ENCODE data around the gene CHEK1.

CHEK1 gene

DNA sequence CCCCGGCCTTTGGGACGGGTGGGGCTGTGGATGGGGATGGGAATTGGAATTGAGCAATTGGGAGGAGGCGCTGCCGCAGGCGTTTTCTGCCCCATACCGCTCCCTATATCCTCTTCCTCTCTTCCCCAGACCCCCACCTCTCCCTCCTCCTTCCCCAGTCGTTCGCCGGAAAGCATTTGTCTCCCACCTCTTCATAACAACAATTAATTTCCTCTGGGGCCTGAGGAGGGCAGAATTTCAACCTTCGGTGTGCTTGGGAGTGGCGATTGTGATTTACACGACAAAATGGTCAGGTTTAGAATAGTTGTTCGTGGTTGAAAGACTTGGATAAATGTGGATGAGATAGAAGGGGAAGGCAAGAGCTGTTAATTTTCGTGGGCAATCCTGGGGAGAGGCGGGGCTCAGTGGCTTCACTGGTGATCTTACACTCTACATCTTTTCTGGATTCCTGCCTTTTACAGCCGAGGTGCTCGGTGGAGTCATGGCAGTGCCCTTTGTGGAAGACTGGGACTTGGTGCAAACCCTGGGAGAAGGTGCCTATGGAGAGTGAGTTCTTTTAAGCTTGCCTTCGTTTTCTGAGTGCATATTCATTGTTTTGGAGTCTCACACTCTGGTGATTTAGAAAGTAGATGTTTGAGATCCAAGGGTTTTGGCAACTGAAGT, 1.5 kb downstream of the CHEK1 start:
- DNase-seq, result peak; percentile 85 to 88

DNA sequence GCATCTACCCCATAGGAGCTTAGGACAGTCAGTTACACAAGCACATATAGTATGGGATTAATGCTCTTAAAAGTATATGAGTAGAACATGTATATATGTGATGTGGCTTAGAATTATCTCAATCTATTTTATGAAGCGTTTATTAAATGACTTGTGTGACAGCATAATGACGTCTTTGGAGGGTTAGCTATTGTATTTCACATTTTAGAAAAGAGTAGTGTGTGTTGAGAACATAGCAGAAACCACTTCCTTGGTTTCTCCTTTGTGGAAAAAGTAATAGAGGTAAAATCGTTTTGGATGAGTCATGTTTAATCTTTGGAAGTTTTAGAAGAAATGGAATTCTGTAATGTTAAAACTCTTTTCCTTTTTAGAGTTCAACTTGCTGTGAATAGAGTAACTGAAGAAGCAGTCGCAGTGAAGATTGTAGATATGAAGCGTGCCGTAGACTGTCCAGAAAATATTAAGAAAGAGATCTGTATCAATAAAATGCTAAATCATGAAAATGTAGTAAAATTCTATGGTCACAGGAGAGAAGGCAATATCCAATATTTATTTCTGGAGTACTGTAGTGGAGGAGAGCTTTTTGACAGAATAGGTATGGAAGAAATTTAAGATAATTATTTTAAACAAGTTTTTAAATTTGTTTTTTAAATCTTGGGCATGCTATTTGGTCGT, 2.4 kb downstream of the CHEK1 start:
- DNase-seq, result no peak

DNA sequence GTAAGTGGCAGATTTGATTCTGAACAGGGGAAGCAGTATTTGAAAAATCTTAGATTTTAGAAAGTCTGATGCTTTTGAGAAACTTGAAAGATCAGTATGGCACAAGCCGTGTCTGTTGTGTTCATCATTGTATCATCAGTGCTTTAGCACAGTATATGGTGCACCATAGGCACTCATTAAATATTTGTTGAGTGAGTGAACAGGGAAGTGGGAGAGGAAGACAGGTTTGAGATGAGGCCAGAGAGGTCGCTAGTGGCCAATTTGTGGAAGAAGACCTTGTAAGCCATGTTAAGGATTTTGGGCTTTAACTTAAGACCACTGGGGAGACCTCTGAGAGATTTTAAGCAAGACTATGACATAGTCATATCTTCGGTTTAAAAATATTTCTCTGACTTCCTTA, 12.9 kb downstream of the CHEK1 start:
- DNase-seq, result no peak

DNA sequence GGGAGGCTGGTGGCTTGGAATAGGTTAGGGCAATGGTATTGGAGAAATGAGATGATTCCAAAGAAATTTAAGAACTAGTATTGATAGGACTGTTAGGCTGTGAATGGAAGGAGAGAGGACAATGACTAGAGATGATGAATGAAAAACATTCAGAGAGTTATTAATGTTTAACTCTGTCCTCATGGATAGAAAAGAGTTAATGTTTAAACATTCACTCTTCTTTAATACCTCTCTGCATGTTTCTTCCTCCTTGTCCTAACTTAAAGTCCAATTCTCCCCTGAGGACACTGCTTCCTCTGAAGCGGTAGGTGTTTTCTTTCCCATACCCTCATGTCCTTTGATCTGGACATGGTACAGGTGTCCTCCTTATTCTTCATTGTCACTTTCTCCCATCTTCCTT, 13.4 kb downstream of the CHEK1 start:
- DNase-seq, result no peak

DNA sequence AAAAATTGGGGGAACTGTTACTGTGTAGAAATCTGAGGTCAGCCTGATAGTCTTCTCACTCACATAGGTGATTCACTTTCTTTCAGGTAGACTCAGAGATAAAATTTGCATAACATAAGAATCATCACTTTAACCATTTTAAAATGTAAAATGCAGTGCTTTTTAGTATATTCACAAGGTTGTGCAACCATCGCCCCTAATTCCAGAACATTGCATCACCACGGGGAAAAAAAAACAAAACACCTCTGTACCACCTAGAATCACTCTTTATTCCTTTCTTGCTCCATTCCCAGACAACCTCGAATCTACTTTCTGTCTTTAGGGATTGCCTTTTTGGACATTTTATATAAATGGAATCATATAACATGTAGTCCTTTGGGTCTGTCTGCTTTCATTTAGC, 20.9 kb downstream of the CHEK1 start:
- no peak for DNase-seq

DNA sequence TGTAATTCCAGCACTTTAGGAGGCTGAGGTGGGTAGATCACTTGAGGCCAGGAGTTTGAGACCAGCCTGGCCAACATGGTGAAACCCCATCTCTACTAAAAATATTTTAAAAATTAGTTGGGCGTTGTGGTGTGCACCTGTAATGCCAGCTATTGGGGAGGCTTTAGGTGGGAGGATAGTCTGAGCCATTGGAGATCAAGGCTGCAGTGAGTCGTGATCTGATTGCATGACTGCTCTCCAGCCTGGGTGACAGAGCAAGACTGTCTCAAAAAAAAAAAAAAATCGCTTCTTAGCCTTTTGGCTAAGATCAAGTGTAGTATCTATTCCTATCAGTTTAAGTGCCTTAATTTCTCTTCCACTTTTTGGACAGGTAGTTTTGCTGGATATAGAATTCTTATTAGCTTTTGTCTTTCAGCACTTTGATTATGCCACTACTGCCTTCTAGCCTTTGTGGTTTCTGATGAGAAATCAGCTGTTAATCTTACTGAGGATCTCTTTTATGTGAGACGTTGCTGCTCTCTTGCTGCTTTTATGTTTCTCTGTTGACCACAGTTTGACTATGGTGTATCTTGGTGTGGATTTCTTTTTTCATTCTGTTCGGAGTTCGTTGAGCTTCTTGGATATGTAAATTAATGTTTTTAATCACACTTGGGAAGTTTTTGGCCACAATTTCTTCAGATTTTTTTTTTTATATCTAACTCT, 24.7 kb downstream of the CHEK1 start:
- DNase-seq, result no peak

DNA sequence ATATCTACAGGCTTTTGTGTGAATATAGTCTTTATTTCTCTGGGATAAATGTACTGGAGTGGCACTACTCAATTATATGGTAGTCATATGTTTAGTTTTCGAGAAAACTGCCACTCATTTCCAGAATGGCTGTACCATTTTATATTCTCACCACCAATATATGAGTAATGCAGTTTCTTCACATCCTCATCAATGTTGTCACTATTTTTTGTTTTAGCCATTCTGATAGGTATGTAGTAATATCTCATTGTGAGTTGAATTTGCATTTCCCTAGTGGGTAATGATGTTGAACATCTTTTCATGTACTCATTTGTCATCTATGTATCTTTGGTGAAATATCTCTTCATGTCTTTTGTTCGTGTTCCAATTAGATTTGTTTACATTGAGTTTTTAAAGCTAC, 37.7 kb downstream of the CHEK1 start:
- no peak for DNase-seq

DNA sequence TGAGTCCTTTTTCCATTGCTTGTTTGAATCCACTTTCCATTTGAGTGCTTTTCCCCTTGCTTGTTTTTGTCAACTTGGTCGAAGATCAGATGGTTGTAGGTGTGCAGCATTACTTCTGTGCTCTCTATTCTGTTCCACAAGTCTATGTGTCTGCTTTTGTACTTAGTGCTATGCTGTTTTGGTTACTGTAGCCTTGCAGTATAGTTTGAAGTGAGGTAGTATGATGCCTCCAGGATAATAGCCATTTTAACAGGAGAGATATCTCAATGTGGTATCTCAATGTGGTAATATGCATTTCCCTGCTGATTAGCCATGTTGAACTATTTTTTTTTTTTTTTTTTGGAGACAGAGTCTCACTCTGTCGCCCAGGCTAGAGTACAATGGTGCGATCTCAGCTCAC, 38.9 kb downstream of the CHEK1 start:
- DNase-seq, result no peak

DNA sequence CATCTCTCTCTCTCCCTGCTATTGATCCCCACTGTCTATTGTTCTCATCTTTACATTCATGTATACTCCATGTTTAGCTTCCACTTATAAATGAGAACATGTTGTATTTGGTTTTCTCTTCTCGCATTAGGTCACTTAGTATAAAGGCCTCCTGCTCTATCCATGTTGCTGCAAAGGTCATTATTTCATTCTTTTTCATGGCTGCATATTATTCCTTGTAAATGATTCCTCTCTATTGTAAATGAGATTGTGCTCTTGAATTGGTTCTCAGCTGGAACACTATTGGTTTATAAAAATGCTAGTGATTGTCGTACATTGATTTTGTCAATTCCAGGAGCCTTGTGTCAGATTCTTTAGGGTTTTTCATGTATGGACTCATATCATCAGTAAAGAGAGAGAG, 42.2 kb downstream of the CHEK1 start:
- DNase-seq, result no peak

DNA sequence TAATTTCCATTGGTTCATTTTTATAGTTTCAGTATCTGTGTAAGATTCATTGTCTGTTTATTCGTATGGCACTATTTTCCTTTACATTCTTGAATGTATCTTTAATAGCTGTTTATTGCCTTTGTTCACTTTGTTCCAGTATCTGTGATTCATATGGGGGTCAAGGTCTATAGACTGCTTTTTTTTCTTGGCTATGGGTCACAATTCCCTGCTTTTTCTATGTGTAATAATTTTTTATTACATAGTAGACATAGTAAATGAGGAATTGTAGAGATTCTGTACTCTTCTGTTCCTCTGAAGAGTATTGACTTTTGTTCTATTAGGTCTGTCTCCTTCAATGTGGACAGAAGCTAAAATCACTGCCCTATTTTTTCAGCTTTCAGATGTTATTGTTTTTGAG, 45.2 kb downstream of the CHEK1 start:
- DNase-seq, result no peak

DNA sequence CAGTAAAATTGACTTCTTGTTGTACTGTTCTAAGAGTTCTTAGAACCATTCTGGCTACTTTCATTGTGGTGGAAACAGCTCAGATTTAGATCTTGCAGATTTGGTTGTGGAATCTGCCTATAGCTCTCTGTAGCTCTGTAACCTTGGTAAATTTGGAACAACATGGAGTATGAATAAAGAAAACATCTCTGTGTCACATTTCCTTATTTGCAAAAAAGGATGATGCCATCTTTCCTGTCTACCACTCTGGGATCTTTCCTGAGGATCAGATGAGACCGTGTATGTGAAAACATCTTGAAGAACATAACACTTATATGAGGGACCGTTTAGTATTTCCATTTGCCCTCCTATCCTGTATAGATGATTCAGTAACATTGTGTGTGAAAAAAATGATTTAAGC, 46.6 kb downstream of the CHEK1 start:
- DNase-seq, result no peak

DNA sequence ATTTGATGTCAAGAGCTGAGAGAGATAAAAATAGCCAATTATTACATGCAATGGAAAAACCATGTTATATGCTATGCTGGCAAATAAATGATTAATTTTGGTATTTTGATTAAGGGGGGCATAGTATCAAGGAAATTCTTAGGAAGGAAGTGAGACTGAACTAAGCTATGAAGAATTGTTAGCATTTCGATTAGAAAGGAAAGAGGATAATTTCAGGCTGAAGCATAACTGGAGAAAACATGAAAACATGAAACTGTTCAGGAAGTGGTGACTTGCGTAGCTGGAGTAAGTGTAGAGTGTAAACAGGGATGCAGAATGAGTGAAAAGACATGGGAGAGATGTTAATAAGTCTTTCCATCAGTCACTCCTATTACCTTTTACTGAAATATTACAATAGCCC, 49.2 kb downstream of the CHEK1 start:
- DNase-seq, result no peak

DNA sequence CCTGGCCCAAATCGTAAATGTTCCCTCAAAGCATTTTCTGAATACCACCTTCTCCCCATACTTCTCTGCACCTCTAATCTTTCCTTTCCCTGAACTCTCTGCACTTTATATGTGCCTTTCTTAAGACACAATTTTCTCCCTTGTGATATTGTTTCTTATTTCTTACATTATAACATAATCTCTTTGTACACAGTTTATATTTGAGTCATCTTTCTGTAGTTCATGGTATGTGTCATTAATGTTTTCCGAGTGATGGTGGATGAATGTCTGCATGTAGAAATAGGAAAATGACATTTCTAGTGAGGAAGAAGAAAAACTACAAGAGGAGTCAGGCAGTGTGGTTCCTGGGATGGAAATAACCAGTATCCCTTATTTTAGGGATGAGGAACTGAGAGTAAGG, 50.2 kb downstream of the CHEK1 start:
- no peak for DNase-seq

DNA sequence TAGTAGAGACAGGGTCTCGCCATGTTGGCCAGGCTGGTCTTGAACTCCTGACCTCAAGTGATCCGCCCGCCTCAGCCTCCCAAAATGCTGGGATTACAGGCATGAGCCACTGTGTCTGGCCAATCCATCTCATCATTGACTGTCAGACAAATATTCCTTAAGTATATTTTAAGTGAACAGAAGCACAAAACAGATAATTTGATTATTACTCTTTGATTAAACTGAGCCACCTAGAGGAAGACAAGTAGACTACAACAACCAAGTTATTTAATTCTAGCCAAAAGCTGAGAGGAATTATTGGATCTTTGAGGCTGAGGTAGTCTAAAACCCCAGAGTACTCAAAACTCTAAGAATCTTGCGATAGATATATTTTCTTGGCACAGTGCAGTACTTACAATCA, 54.4 kb downstream of the CHEK1 start:
- peak; percentile 27 to 47 for DNase-seq

DNA sequence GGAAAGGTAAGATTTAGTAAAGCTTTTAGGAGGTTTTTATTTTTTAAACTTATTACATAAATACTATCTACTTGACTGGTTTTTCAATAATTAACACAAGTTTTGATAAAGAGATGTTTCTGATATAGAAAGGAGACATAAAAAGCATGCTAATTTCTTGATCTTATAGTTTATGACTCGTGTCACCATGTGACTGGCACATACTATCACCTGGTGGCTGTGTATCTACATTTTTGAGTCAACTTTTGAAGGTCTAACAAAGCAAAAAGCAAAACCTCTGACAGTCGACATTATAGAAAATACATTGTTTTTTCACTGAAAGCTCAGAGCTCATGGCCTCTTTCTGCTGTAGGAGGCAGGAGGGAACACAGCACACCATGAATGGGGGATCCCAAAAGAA, 54.9 kb downstream of the CHEK1 start:
- no peak for DNase-seq

DNA sequence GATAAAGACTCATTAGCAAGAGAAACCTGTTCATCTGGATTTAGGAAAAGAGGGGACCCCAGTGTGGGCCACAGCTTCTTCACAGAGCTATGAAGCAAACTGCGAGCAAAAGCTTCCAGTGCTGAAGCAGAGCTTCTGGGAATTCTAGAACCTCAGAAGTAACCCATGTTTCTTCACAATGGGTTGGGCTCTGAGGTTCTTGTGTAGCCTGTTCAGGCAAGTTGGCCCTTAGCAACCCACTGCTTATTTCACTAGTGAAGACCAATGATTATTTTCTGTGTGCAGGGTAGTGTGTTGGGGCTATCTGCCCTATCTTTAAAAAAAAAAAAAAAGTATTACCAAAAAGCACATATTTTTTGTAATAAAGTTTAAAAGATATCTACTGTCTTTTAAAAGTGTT, 55.8 kb downstream of the CHEK1 start, which contains the start of gene ACRV1:
Gene ACRV1, minus strand, starts transcription at position 101 of the 400 bp plus-strand sequence. Its CDS starts 67 bp downstream, at position 34.
- DNase-seq, result no peak

DNA sequence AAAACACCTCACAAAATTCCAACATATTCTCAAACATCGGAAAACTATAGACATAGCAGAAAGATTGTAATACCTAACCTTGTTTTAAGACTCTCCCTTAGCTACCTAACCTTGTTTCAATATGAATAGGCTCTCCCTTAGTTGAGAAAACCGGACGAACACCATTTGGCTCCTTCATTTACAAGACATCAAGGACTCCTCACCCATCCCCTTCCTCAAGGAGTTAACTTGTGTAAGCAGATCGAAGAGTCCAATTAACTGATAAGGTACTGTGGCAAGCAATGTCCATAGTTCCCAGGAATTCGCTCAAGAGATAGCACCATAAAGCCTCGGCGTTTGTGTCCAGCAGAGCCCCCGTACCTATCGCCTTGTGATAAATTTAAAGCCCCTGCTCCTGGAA, 60.3 kb downstream of the CHEK1 start:
- DNase-seq, result no peak

DNA sequence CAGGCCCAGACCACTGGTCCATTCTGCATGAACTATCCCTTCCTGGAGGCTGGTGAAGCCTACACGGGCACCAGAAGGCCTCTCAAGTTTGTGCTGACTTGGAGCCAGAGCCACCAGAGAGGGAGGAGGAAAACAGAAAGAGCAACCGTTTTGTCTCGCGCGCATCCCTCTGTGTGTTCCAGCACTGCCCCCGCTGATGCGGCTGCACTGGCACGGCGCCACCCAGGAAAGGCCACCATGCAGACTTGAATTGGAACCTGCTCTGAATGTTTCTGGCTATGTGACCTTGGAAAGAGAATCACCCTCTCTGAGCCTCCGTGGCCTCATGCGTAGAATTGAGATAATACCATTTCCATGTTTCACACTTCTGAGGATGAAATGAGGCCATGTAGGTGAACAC, 63.1 kb downstream of the CHEK1 start:
- DNase-seq, result no peak

DNA sequence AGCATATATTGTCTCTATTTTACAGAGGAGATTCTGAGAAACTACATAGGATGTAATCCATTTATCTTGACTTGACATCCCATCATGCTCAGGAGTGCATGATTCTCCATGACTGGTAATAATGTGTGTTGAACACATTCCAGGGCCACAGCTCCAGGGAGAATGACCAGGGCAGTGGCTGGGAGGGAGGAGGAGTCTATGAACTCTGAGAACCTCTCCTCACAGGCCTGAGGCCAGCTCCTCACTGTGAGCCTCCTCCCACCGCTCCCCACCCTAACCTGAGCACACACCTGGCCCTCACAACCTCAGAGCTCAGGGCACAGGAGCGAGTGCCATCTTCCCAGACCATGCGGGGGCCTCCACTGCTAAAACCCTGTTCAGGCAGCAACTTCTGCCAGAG, 63.7 kb downstream of the CHEK1 start:
- no peak for DNase-seq

DNA sequence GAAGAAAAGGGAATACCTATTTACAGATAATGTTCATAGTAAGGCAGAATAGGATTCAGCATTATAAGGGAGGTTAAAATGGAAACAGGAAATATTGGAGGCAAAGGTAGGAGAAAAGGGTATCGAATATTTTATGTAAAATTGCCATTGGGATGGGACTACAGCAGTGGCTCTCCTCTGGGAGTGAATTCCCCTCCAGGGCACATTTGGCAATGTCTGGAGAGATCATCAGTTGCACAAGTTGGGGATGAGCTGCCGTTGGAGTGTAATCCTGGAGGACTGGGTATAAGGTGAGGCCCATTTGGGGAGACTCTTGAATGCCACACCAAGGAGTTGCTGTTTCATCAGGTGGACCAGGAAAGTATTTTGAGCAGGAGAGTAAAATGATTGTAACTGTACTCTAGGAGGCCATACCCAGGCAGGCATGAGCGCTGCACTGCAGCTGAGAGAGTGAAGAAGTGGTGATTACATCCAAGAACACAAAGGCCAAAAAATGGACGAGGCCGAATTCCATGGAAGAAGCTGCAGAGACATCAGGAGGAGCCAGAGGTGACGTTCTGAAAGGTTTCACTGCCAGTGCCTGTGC, 64.4 kb downstream of the CHEK1 start:
- DNase-seq, result no peak

DNA sequence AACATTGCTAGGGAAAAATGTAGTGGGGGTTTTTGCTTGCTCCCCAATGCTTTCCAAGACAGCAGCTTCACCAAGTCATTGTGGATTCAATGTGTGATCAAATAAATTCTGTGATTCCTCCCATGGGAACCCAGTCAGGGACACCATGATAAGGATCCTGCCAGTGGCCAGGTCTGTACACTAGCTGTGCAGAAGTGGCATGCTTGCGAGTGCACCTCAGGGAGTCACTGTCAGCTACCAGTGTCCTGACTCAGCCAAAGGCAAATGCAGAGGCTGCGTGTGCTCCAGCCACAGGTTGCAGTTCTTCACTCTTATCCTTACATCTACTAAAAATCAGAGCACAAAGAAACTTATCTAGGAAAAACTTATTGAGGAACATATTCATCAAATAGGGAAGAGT, 65.0 kb downstream of the CHEK1 start:
- DNase-seq, result no peak

DNA sequence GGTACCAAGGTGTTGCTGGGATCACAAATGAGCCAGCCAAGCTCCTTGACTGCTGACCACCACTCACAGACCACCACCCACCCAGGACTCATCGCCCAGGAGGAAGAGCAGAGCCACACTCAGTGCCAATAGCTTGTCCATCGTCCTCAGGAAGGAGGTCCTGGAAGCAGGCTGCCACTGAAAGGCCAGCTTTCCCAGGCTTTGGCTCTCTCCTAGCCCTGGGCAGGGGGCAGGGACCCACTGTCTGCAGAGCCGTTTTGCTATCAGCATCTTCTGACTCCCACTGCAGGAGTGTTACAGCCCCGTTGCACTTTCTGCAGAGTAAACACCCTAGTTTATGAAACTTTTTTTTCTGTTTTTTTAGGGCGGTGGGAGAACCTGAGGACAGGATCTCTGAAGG, 67.9 kb downstream of the CHEK1 start:
- no peak for DNase-seq

DNA sequence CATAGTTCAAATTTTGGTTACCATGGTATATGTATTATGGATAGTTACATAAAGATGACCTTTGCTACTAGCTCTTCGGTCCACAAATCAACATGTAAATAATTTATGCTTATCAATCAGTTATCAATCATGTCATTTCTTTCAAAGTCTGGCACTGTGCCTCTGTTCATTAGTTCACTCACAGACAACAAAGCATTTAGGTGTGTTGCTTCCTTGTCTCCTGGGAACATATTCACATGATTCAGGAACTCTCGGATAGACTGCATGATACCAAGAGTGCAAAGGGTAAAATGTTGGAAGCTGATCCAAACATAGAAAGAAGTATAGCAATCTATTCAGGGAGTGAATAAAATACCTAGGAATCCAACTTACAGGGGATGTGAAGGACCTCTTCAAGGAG, 70.0 kb downstream of the CHEK1 start:
- DNase-seq, result no peak

DNA sequence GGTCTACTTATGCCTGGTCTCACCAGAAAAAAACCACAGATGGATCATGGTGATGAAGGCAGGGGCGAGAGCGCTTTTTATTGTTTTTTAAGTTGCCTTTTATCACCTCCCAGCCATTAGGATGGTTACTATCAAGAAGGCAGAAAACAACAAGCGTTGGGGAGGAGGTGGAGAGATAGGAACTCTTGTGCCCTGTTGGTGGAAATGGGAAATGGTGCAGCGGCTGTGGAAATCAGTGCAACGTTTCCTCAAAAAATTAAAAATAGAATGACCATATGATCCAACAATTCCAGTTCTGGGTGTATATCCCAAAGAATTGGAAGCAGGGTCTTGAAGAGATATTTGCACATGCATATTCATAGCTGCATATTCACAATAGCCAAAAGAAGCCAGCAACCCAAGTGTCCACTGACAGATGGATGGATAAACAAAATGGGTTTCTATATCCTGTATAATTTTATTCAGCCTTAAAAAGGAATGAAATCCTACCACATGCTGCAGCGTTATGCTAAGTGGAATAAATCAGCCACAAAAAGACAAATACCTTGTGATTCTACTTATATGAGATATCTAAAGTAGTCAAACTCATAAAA, 76.2 kb downstream of the CHEK1 start:
- DNase-seq, result no peak

All from Kasumi-1 (cell line).